MM.1S (cell line): ENCODE data around the gene FZR1.
"Not testable (repeated sequence)": the region's sequence is repeated elsewhere in the genome, so short reads cannot be mapped to it uniquely, and the experiment has no call there.

Source experiments
- EZH2 ChIP-seq: fragments of 300-600 bp; sonication (generic); optimal IDR thresholded peaks from 2 replicates; pipeline ENCODE3; 2017; ENCODE audit warnings: low read depth, mild to moderate bottlenecking, antibody characterized with exemption, low read length, mixed read lengths
- EZH2phosphoT487 ChIP-seq: fragments of 300-600 bp; sonication (generic); IDR thresholded peaks from 2 replicates; pipeline ENCODE4 v1.6.1; 2018; ENCODE audit warnings: antibody characterized with exemption, low read length
- TF ChIP-seq, protein P1 (sequence below): fragments of 300-600 bp; sonication (generic); IDR thresholded peaks from 2 replicates; pipeline ENCODE4 v1.5.1; 2016; ENCODE audit warnings: antibody characterized with exemption, low read length, mixed read lengths

DNA sequence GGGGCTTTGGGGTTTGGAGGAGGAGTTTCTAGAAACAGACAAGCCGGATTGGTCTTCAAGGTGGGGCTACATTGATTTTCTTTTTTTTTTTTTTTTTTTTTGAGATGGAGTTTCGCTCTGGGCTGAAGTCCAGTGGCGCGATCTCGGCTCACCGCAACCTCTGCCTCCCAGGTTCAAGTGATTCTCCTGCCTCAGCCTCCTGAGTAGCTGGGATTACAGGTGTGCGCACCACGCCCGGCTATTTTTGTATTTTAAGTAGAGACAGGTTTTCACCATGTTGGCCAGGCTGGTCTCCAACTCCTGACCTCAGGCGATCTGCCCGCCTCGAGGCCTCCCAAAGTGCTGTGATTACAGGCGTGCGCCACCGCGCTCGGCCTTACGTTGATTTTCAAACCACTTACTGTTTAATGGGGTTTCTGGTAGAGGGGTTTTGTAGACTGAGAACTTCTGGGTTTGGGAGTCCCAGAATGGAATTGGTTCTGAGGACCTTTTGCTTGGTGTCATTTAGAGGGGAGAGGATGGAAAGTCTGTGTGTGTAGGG lies 2.1 kb downstream of the FZR1 start:
- TF ChIP-seq, protein P1, sequence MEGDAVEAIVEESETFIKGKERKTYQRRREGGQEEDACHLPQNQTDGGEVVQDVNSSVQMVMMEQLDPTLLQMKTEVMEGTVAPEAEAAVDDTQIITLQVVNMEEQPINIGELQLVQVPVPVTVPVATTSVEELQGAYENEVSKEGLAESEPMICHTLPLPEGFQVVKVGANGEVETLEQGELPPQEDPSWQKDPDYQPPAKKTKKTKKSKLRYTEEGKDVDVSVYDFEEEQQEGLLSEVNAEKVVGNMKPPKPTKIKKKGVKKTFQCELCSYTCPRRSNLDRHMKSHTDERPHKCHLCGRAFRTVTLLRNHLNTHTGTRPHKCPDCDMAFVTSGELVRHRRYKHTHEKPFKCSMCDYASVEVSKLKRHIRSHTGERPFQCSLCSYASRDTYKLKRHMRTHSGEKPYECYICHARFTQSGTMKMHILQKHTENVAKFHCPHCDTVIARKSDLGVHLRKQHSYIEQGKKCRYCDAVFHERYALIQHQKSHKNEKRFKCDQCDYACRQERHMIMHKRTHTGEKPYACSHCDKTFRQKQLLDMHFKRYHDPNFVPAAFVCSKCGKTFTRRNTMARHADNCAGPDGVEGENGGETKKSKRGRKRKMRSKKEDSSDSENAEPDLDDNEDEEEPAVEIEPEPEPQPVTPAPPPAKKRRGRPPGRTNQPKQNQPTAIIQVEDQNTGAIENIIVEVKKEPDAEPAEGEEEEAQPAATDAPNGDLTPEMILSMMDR = not testable (repeated sequence)
- not testable (repeated sequence) for TF ChIP-seq EZH2, EZH2phosphoT487
